IPS-11a (cell line): ENCODE results near the gene C3orf33.
A peak's percentile ranks its signal among the peaks of the same experiment; 100 is the strongest.

Experiments used
- H3K4me3 ChIP-seq: one replicate; pipeline ENCODE4 v1.5.1; 2013; ENCODE audit warnings: low read depth, low read length, control low read depth

C3orf33 gene

GRCh38 chr3:155743606-155744005, 62.5 kb downstream of the C3orf33 start:
- peak overlapping the region; percentile 93 for H3K4me3 ChIP-seq

GRCh38 chr3:155742349-155742965, 63.6 kb downstream of the C3orf33 start:
- H3K4me3 ChIP-seq: no peak overlapping the region

GRCh38 chr3:155741603-155742002, 64.5 kb downstream of the C3orf33 start:
- H3K4me3 ChIP-seq: no peak overlapping the region

- no peak overlapping the region for H3K4me3 ChIP-seq
Observed at GRCh38 chr3:155741101-155741500, 65.0 kb downstream of the C3orf33 start.

- H3K4me3 ChIP-seq: no peak overlapping the region
Observed at GRCh38 chr3:155739154-155739553, 66.9 kb downstream of the C3orf33 start.

- H3K4me3 ChIP-seq: no peak overlapping the region
Observed at GRCh38 chr3:155738580-155739076, 67.5 kb downstream of the C3orf33 start.

- H3K4me3 ChIP-seq: no peak overlapping the region
Observed at GRCh38 chr3:155737844-155738460, 68.1 kb downstream of the C3orf33 start.

- H3K4me3 ChIP-seq: no peak overlapping the region
Observed at GRCh38 chr3:155736381-155736780, 69.7 kb downstream of the C3orf33 start.

- no peak overlapping the region for H3K4me3 ChIP-seq
Observed at GRCh38 chr3:155730843-155731242, 75.2 kb downstream of the C3orf33 start.

GRCh38 chr3:155727836-155728235, 78.2 kb downstream of the C3orf33 start:
- H3K4me3 ChIP-seq: no peak overlapping the region

GRCh38 chr3:155714295-155714718, 91.8 kb downstream of the C3orf33 start:
- no peak overlapping the region for H3K4me3 ChIP-seq
